Measurements from ENCODE around the gene REXO1. TPM values are rescaled to one million over a fixed set of nuclear protein-coding genes. Genes with fewer than 3 reads are reported as not detected.
A peak's percentile ranks its signal among the peaks of the same experiment; 100 is the strongest.

REXO1 gene, protein sequence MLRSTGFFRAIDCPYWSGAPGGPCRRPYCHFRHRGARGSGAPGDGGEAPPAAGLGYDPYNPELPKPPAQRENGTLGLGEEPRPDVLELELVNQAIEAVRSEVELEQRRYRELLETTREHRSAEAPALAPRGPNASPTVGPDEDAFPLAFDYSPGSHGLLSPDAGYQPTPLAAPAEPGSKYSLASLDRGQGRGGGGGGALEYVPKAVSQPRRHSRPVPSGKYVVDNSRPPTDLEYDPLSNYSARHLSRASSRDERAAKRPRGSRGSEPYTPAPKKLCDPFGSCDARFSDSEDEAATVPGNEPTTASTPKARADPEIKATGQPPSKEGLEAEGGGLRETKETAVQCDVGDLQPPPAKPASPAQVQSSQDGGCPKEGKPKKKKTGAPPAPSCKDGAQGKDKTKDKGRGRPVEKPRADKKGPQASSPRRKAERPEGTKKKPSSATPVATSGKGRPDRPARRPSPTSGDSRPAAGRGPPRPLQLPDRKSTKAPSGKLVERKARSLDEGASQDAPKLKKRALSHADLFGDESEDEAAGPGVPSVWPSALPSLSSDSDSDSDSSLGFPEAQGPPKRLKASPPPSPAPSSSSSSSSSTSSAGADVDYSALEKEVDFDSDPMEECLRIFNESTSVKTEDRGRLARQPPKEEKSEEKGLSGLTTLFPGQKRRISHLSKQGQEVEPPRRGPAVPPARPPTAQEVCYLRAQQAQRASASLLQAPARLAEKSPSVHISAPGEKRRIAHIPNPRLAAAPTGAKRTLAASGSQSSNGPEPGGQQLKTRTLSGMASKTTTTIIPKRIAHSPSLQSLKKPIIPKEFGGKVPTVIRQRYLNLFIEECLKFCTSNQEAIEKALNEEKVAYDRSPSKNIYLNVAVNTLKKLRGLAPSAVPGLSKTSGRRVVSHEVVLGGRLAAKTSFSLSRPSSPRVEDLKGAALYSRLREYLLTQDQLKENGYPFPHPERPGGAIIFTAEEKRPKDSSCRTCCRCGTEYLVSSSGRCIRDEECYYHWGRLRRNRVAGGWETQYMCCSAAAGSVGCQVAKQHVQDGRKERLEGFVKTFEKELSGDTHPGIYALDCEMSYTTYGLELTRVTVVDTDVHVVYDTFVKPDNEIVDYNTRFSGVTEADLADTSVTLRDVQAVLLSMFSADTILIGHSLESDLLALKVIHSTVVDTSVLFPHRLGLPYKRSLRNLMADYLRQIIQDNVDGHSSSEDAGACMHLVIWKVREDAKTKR
- total RNA-seq, result 100 to 1,000 TPM; 149 to 200 TPM
- polyA plus RNA-seq (ENCODE audit: insufficient read depth, low read depth, low replicate concordance), result 104 TPM
- long read RNA-seq, donor 1, partial matches to known transcripts, result 31 of 31 reads
- long read RNA-seq, donor 1, other reads (novel, unspliced or antisense), result 0 of 31 reads
- long read RNA-seq, donor 2, partial matches to known transcripts, result 14 of 16 reads
- long read RNA-seq, donor 2, other reads (novel, unspliced or antisense), result 0 of 16 reads

GRCh38 chr19:1848399-1849131 is at the start of gene REXO1:
REXO1 (minus strand) TSS chr19:1848483; CDS start chr19:1848358, 125 bp downstream.
- Histone ChIP-seq H3K27ac (peak within 1 kb of the TSS; percentile 99), H3K4me3 (peak within 1 kb of the TSS; percentile 97 to 99), H3K36me3 (ENCODE audit: low read depth, missing control alignments) (no peaks in the 10 kb centered on the region), H3K4me1 (peaks cover 43% of the 10 kb centered on the region), H3K27me3 (no peaks in the 10 kb centered on the region), H3K9me3 (no peaks in the 10 kb centered on the region)
- no peak for TF ChIP-seq POLR2A (IDR thresholded peaks at IDR 0.05)
- TF ChIP-seq, protein P1, sequence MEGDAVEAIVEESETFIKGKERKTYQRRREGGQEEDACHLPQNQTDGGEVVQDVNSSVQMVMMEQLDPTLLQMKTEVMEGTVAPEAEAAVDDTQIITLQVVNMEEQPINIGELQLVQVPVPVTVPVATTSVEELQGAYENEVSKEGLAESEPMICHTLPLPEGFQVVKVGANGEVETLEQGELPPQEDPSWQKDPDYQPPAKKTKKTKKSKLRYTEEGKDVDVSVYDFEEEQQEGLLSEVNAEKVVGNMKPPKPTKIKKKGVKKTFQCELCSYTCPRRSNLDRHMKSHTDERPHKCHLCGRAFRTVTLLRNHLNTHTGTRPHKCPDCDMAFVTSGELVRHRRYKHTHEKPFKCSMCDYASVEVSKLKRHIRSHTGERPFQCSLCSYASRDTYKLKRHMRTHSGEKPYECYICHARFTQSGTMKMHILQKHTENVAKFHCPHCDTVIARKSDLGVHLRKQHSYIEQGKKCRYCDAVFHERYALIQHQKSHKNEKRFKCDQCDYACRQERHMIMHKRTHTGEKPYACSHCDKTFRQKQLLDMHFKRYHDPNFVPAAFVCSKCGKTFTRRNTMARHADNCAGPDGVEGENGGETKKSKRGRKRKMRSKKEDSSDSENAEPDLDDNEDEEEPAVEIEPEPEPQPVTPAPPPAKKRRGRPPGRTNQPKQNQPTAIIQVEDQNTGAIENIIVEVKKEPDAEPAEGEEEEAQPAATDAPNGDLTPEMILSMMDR (IDR thresholded peaks at IDR 0.05), result peak; percentile 94 to 98 (median 95)
- DNase-seq, result peak; percentile 97
- WGBS, 2 donors, result 4% methylated on average over 25 to 41 of the region's 60 CpGs
- intact Hi-C loops (cut with DNase I; ENCODE audit: low total_unique reads), result no loop called here

- H3K4me1 ChIP-seq, result peaks cover 10% of the 10 kb centered on the region
- H3K4me3 ChIP-seq, result no peak overlapping the region
- intact Hi-C loops (cut with DNase I; ENCODE audit: low total_unique reads), result no loop called here
- H3K36me3 ChIP-seq (ENCODE audit: low read depth, missing control alignments), result no peaks in the 10 kb centered on the region
- TF ChIP-seq POLR2A (IDR thresholded peaks at IDR 0.05), result no peak
- TF ChIP-seq, protein P1 (IDR thresholded peaks at IDR 0.05), result no peak
- H3K9me3 ChIP-seq, result no peaks in the 10 kb centered on the region
- H3K27ac ChIP-seq, result no peak overlapping the region
- H3K27me3 ChIP-seq, result no peaks in the 10 kb centered on the region
- no peak for DNase-seq
- WGBS, 2 donors, result 85 to 95% methylated on average over 13 of the region's 13 CpGs
These were observed 48.2 kb upstream of the REXO1 start for GRCh38 chr19:1896508-1896907.

DNA sequence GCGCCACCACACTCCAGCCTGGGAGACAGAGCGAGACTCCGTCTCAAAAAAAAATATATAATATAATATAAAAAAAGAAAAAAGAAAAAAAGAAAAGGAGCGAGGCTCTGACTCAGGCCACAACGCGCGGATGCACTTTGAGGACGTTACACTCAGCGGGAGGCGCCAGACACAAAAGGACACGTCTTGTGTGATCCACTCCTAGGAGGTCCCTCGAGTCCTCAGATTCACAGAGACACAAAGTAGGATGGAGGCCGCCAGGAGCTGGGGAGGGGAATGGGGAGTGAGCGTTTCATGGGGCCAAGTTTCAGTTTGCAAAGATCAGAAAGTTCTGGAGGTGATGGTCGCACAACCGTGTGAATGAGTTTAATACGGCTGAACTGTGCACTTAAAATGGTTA is 45.5 kb upstream of the REXO1 start:
- no peaks in the 10 kb centered on the region for H3K36me3 ChIP-seq (ENCODE audit: low read depth, missing control alignments)
- no peak overlapping the region for H3K27ac ChIP-seq
- no peaks in the 10 kb centered on the region for H3K27me3 ChIP-seq
- no peak for DNase-seq
- no peak for TF ChIP-seq POLR2A (IDR thresholded peaks at IDR 0.05)
- TF ChIP-seq, protein P1 (IDR thresholded peaks at IDR 0.05), result no peak
- intact Hi-C loops (cut with DNase I; ENCODE audit: low total_unique reads), result no loop called here
- WGBS, 2 donors, result 72 to 82% methylated on average over 17 of the region's 17 CpGs
- peaks cover 10% of the 10 kb centered on the region for H3K4me1 ChIP-seq
- H3K9me3 ChIP-seq, result no peaks in the 10 kb centered on the region
- H3K4me3 ChIP-seq, result no peak overlapping the region

GRCh38 chr19:1889907-1890306 is 41.6 kb upstream of the REXO1 start:
- 92% methylated on average over 1 of the region's 1 CpG for WGBS, 2 donors
- no peak overlapping the region for H3K4me3 ChIP-seq
- DNase-seq, result no peak
- no peak for TF ChIP-seq POLR2A (IDR thresholded peaks at IDR 0.05)
- TF ChIP-seq, protein P1 (IDR thresholded peaks at IDR 0.05), result no peak
- H3K27ac ChIP-seq, result no peak overlapping the region
- intact Hi-C loops (cut with DNase I; ENCODE audit: low total_unique reads), result no loop called here
- H3K27me3 ChIP-seq, result no peaks in the 10 kb centered on the region
- H3K36me3 ChIP-seq (ENCODE audit: low read depth, missing control alignments), result no peaks in the 10 kb centered on the region
- no peaks in the 10 kb centered on the region for H3K9me3 ChIP-seq
- H3K4me1 ChIP-seq, result peaks cover 12% of the 10 kb centered on the region

All from testis (tissue), 5 donors.